H9 (cell line): Measurements from ENCODE around the gene GABRR2. TPM values are rescaled to one million over a fixed set of nuclear protein-coding genes. Genes with fewer than 3 reads are reported as not detected.

Experiments
- DNase-seq: peaks from one replicate; pipeline ENCODE4 v3.0.0-alpha.2; 2017
- H2AFZ ChIP-seq: one replicate; pipeline ENCODE4 v1.6.1; 2013; ENCODE audit warnings: mild to moderate bottlenecking, low read length, control low read depth, moderate library complexity
- H2AK5ac ChIP-seq: 2 replicates; pipeline ENCODE4 v1.6.1; 2013; ENCODE audit warnings: low read length, control low read depth, mixed read lengths; ENCODE audit not compliant: insufficient read length
- H2BK120ac ChIP-seq: one replicate; pipeline ENCODE4 v1.6.1; 2013; ENCODE audit warnings: low read depth, mild to moderate bottlenecking, low read length, control low read depth, inconsistent platforms; ENCODE audit not compliant: poor library complexity, severe bottlenecking
- H2BK12ac ChIP-seq: 2 replicates; pipeline ENCODE4 v1.6.1; 2013; ENCODE audit warnings: low read length, control low read depth, mixed read lengths, low read depth; ENCODE audit not compliant: insufficient read length
- H2BK15ac ChIP-seq: 2 replicates; pipeline ENCODE4 v1.6.1; 2013; ENCODE audit warnings: low read depth, low read length, control low read depth
- H2BK20ac ChIP-seq: one replicate; pipeline ENCODE4 v1.6.1; 2013; ENCODE audit warnings: low read depth, mild to moderate bottlenecking, low read length, control low read depth, inconsistent platforms; ENCODE audit not compliant: poor library complexity, severe bottlenecking
- H2BK5ac ChIP-seq: 2 replicates; pipeline ENCODE4 v1.6.1; 2013; ENCODE audit warnings: low read length, control low read depth, mixed read lengths; ENCODE audit not compliant: insufficient read length
- H3K14ac ChIP-seq: 2 replicates; pipeline ENCODE4 v1.6.1; 2013; ENCODE audit warnings: low read length, control low read depth; ENCODE audit not compliant: insufficient read depth
- H3K18ac ChIP-seq: 2 replicates; pipeline ENCODE4 v1.6.1; 2013; ENCODE audit warnings: low read depth, mild to moderate bottlenecking, mixed read lengths, low read length, control low read depth; ENCODE audit not compliant: insufficient read length
- H3K23ac ChIP-seq: 2 replicates; pipeline ENCODE4 v1.6.1; 2013; ENCODE audit warnings: low read length, control low read depth, mixed read lengths, low read depth; ENCODE audit not compliant: insufficient read length
- H3K23me2 ChIP-seq: 2 replicates; pipeline ENCODE4 v1.6.1; 2013; ENCODE audit warnings: low read depth, mild to moderate bottlenecking, mixed read lengths, low read length, control low read depth; ENCODE audit not compliant: insufficient read length, poor library complexity, severe bottlenecking
- H3K27ac ChIP-seq: 2 replicates; pipeline ENCODE4 v1.5.1; 2013; ENCODE audit warnings: low read length, control low read depth, mixed read lengths, low read depth; ENCODE audit not compliant: insufficient read length
- H3K27me3 ChIP-seq: 2 replicates; pipeline ENCODE4 v1.6.1; 2013; ENCODE audit warnings: low read length, control low read depth, inconsistent platforms; ENCODE audit not compliant: insufficient read depth
- H3K4ac ChIP-seq: 2 replicates; pipeline ENCODE4 v1.6.1; 2013; ENCODE audit warnings: low read depth, mild to moderate bottlenecking, control low read depth, inconsistent platforms, low read length, moderate library complexity
- H3K4me1 ChIP-seq: 2 replicates; pipeline ENCODE4 v1.6.1; 2013; ENCODE audit warnings: low read length, control low read depth, inconsistent platforms; ENCODE audit not compliant: insufficient read depth
- H3K4me2 ChIP-seq: 2 replicates; pipeline ENCODE4 v1.6.1; 2013; ENCODE audit warnings: low read length, control low read depth, mixed read lengths; ENCODE audit not compliant: insufficient read length, insufficient read depth
- H3K56ac ChIP-seq: 2 replicates; pipeline ENCODE4 v1.6.1; 2013; ENCODE audit warnings: low read depth, mild to moderate bottlenecking, mixed read lengths, low read length, control low read depth; ENCODE audit not compliant: insufficient read length
- H3K79me1 ChIP-seq: 2 replicates; pipeline ENCODE4 v1.6.1; 2013; ENCODE audit warnings: low read depth, mild to moderate bottlenecking, moderate library complexity, low read length, control low read depth, inconsistent platforms; ENCODE audit not compliant: insufficient read depth, poor library complexity, severe bottlenecking
- H3K79me2 ChIP-seq: 2 replicates; pipeline ENCODE4 v1.6.1; 2013; ENCODE audit warnings: low read length, control low read depth, inconsistent platforms; ENCODE audit not compliant: insufficient read depth
- H3K9ac ChIP-seq: 2 replicates; pipeline ENCODE4 v1.6.1; 2013; ENCODE audit warnings: low read length, control low read depth, mixed read lengths; ENCODE audit not compliant: insufficient read length; ENCODE audit errors: extremely low read depth
- H3K9me3 ChIP-seq: one replicate; pipeline ENCODE4 v1.6.1; 2013; ENCODE audit warnings: low read depth, low read length, inconsistent platforms; ENCODE audit not compliant: control insufficient read depth
- H3T11ph ChIP-seq: one replicate; pipeline ENCODE4 v1.6.1; 2013; ENCODE audit warnings: mild to moderate bottlenecking, low read length, control low read depth, inconsistent platforms
- H4K20me1 ChIP-seq: one replicate; pipeline ENCODE4 v1.6.1; 2013; ENCODE audit not compliant: control insufficient read depth, insufficient read length, insufficient read depth
- H4K5ac ChIP-seq: 2 replicates; pipeline ENCODE4 v1.6.1; 2013; ENCODE audit warnings: low read depth, mild to moderate bottlenecking, mixed read lengths, low read length, control low read depth; ENCODE audit not compliant: insufficient read length
- H4K8ac ChIP-seq: replicated peaks from 2 replicates; pipeline ENCODE4 v1.6.1; 2013; ENCODE audit warnings: low read length, control low read depth, mixed read lengths, low read depth; ENCODE audit not compliant: insufficient read length
- H4K91ac ChIP-seq: 2 replicates; pipeline ENCODE4 v1.6.1; 2013; ENCODE audit warnings: low read depth, mild to moderate bottlenecking, moderate library complexity, mixed read lengths, low read length, control low read depth; ENCODE audit not compliant: insufficient read length
- H3K27ac Mint-ChIP-seq, 3 experiments: 2 replicates in 2 of 3; 3 replicates in 1 of 3; pipeline ENCODE4 v1.8.0; 2020 to 2021; ENCODE audit warnings: mixed read lengths in 3 of 3, mild to moderate bottlenecking in 1 of 3, moderate library complexity in 1 of 3
- H3K27me3 Mint-ChIP-seq: 2 replicates; pipeline ENCODE4 v1.8.0; 2021; ENCODE audit warnings: low read depth, mild to moderate bottlenecking, moderate library complexity, mixed read lengths
- H3K36me3 Mint-ChIP-seq, 3 experiments: 2 replicates in 2 of 3; 3 replicates in 1 of 3; pipeline ENCODE4 v1.8.0; 2020 to 2021; ENCODE audit warnings: low read depth in 3 of 3, mixed read lengths in 3 of 3; ENCODE audit not compliant: insufficient read depth in 1 of 3
- H3K4me1 Mint-ChIP-seq, 2 experiments: 2 replicates each; pipeline ENCODE4 v1.8.0; 2020; ENCODE audit warnings: mixed read lengths in 2 of 2
- H3K4me3 Mint-ChIP-seq, 2 experiments: 2 replicates in 1 of 2; 3 replicates in 1 of 2; pipeline ENCODE4 v1.8.0; 2020 to 2021; ENCODE audit warnings: mild to moderate bottlenecking in 2 of 2, mixed read lengths in 2 of 2, moderate library complexity in 1 of 2
- H3K9me3 Mint-ChIP-seq, 2 experiments: 2 replicates in 1 of 2; 3 replicates in 1 of 2; pipeline ENCODE4 v1.8.0; 2020; ENCODE audit warnings: mild to moderate bottlenecking in 2 of 2, mixed read lengths in 2 of 2, moderate library complexity in 1 of 2
- CTCF ChIP-seq: fragments of 200-600 bp; sonication (generic); conservative IDR thresholded peaks from 3 replicates; pipeline ENCODE4 v1.8.0; 2021; ENCODE audit warnings: antibody characterized with exemption, mild to moderate bottlenecking
- WGBS: extraction: QIAGEN DNeasy Blood & Tissue Kit; methylation state at CpG from one replicate; pipeline ENCODE4 v1.1.7; 2013; ENCODE audit warnings: missing lambda C conversion rate, low lambda C conversion rate, mixed read lengths; ENCODE audit not compliant: insufficient read length; ENCODE audit errors: extremely low coverage; 5-methylcytosine and 5-hydroxymethylcytosine counted together
- total RNA-seq: library from RNA; stranded (reverse); gene quantifications from 2 replicates; pipeline ENCODE4 v1.2.1, GENCODE V29; 2021

GABRR2 gene
- total RNA-seq, 1 experiment from 2014 or later: not detected

- Mint-ChIP-seq H3K27ac (no peak overlapping the region), H3K27me3 (no peaks in the 10 kb centered on the region), H3K4me1 (peaks cover 8 to 12% of the 10 kb centered on the region in 2 experiments), H3K36me3 (no peaks in the 10 kb centered on the region), H3K9me3 (no peaks in the 10 kb centered on the region; a peak in 1 of 5 replicates), H3K4me3 (no peak overlapping the region)
- no peak overlapping the region for H3K56ac ChIP-seq
- no peak overlapping the region for H4K91ac ChIP-seq
- H2AFZ ChIP-seq: no peak overlapping the region
- no CpG with 5 or more reads among the region's 13 CpGs for WGBS
- no peaks in the 10 kb centered on the region for H3K23me2 ChIP-seq
- no peak overlapping the region for H2BK12ac ChIP-seq
- H3K4me1 ChIP-seq: no peaks in the 10 kb centered on the region
- DNase-seq: no peak
- H3K4ac ChIP-seq: no peak overlapping the region
- no peak overlapping the region for H3T11ph ChIP-seq
- no peak overlapping the region for H2BK5ac ChIP-seq
- H4K5ac ChIP-seq: no peak overlapping the region
- H3K4me2 ChIP-seq: no peak overlapping the region
- no peak overlapping the region for H2BK15ac ChIP-seq
- H2AK5ac ChIP-seq: no peak overlapping the region
- no peak overlapping the region for H3K27ac ChIP-seq
- no peaks in the 10 kb centered on the region for H3K79me2 ChIP-seq
- no peak overlapping the region for H3K14ac ChIP-seq
- no peak overlapping the region for H3K23ac ChIP-seq
- no peaks in the 10 kb centered on the region for H3K79me1 ChIP-seq
- H2BK20ac ChIP-seq: no peak overlapping the region
- no peak for TF ChIP-seq CTCF
- no peak overlapping the region for H4K8ac ChIP-seq
- H2BK120ac ChIP-seq: no peak overlapping the region
- H3K18ac ChIP-seq: no peak overlapping the region
- H4K20me1 ChIP-seq: no peaks in the 10 kb centered on the region
- H3K9ac ChIP-seq: no peak overlapping the region
- no peaks in the 10 kb centered on the region for H3K27me3 ChIP-seq
- H3K9me3 ChIP-seq: no peaks in the 10 kb centered on the region
Measured at GRCh38 chr6:89290401-89291155, 24.5 kb downstream of the GABRR2 start.
